ENCODE measurements around the gene ARHGAP33.
A peak's percentile ranks its signal among the peaks of the same experiment; 100 is the strongest.
"Not testable (repeated sequence)": the region's sequence is repeated elsewhere in the genome, so short reads cannot be mapped to it uniquely, and the experiment has no call there.

Gene ARHGAP33

GRCh38 chr19:35753634-35754369 is 21.6 kb upstream of the ARHGAP33 start:
- H3K4me3 ChIP-seq (ENCODE audit: low read length) = no peak overlapping the region
- no peak for DNase-seq (ENCODE audit: low read depth, low spot score)

DNA sequence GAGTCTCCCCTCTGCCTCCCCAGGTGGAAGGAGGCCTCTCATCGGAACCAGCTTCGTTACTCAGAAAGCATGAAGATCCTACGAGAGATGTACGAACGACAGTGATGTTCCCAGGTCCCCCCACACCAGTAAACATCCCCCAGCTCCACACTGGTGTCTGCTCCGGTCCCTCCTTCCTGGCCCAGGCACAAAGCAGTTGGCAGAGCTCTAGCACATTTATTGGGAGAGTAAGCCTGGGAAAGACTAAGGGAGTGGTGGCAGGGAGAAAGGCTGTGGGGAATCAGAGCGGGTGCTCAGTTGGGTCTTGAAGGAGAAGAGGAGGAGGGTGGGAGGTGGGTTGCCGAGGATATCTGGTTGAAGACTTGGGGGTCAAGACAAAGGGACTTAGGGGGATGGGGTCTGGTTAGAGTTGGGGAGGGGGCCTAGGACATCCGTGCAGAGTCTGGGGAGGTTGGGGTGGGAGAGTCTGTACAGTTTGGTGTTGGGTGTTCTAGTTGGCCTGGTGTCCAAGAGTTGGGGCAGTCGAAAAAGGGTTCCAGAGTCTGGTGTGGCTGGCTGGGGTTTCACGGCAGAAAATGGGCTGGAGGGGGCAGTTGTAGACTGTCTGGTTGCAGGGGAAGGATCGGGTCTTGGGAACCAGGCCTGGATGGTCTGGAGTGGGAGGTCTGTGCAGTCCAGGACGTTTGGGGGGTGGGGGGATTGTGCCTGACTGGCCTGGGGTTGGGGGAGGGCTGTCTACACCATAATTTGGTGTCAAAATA is 20.8 kb upstream of the ARHGAP33 start:
- H3K4me3 ChIP-seq (ENCODE audit: low read length) = no peak overlapping the region
- DNase-seq (ENCODE audit: low read depth, low spot score) = no peak

GRCh38 chr19:35755131-35755549 is 20.2 kb upstream of the ARHGAP33 start:
- no peak overlapping the region for H3K4me3 ChIP-seq (ENCODE audit: low read length)
- DNase-seq (ENCODE audit: low read depth, low spot score) = no peak

GRCh38 chr19:35755550-35756376 is 19.6 kb upstream of the ARHGAP33 start:
- no peak overlapping the region for H3K4me3 ChIP-seq (ENCODE audit: low read length)

DNA sequence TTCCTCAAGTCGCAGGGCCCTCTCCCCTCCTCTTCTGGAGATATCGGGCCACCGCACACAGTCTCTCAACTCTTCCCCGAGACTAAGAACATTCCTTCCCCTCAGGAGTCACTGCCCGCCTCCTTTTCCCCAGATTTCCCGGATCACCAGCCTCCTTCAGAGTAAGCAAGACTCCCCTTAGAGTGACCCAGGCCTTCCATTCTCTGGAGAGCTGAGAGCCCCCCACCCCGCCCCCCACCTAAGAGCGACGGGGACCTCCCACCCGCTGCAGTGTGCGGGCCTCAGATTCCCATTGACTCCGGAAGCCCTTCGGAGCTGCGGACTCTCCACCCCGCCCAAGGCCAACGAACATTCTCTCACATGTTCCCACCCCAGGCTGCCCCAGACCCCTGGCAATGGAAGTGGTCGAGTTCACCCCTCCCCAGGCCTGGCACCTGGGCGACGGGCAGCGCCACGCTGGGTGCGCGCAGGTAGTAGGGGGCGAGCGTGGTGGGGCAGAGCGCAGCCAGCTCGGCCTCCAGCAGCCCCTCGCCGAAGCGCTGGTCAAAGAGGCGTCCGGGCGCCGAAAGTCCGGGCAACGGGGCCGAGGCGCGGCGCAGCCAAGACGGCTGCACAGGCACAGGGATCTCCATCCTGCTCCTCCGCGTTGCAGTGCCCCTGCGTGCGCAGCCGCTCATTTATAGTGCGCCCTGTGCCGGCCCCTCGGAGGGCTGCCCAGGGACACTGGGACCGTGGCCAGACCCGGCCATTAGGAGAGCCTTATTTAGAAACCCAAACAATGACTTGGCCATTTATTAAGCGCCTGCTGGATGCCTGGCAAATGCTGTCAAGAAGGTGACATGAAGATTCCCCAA is 18.8 kb upstream of the ARHGAP33 start, which contains the start of gene HSPB6:
TSS of gene HSPB6 (minus strand) at position 653 of the 854 bp plus-strand sequence. CDS start at position 632, 21 bp downstream.
- DNase-seq (ENCODE audit: low read depth, low spot score) = no peak
- H3K4me3 ChIP-seq (ENCODE audit: low read length) = peak within 1 kb of the TSS; percentile 99

More at GRCh38 chr19:35755550-35756376, 19.6 kb upstream of the ARHGAP33 start:
- DNase-seq (ENCODE audit: low read depth, low spot score) = no peak

DNA sequence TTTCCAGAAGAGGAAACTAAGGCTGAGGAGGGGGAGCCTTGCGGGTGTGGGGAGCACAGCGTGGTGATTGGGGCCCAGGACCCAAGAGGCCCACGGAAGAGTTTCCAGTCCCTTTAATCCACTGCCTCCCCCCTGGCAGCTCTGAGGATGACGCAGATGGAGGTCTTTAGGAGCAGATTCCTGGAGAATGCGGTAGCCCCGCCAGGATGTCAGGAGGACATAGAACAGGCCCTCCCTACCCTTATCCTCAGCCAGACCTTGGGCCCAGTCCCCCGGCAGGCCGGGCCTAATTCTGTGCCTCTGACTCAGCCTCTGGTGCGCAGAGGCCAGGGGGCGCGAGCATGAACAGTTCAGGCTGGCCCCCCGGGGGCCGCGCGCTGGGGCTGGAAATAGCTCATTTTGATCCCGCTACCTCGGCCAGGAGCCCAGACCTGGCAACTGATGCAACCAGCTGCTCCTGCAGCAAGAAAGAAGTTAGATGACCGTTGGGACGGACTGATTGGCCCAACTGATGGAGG is 18.1 kb upstream of the ARHGAP33 start:
- peak overlapping the region; percentile 99 for H3K4me3 ChIP-seq (ENCODE audit: low read length)
- no peak for DNase-seq (ENCODE audit: low read depth, low spot score)

GRCh38 chr19:35757749-35758608 is 17.4 kb upstream of the ARHGAP33 start, which contains the start of gene PROSER3:
TSS of gene PROSER3 (plus strand) at chr19:35758176. CDS start at chr19:35758216, 40 bp downstream.
- H3K4me3 ChIP-seq (ENCODE audit: low read length) = peak within 1 kb of the TSS; percentile 99

GRCh38 chr19:35759697-35760096 is 15.7 kb upstream of the ARHGAP33 start:
- no peak overlapping the region for H3K4me3 ChIP-seq (ENCODE audit: low read length)
- DNase-seq (ENCODE audit: low read depth, low spot score) = no peak

More at GRCh38 chr19:35757749-35758608, 17.4 kb upstream of the ARHGAP33 start, which contains the start of gene PROSER3:
- peak; percentile 100 for DNase-seq (ENCODE audit: low read depth, low spot score)

DNA sequence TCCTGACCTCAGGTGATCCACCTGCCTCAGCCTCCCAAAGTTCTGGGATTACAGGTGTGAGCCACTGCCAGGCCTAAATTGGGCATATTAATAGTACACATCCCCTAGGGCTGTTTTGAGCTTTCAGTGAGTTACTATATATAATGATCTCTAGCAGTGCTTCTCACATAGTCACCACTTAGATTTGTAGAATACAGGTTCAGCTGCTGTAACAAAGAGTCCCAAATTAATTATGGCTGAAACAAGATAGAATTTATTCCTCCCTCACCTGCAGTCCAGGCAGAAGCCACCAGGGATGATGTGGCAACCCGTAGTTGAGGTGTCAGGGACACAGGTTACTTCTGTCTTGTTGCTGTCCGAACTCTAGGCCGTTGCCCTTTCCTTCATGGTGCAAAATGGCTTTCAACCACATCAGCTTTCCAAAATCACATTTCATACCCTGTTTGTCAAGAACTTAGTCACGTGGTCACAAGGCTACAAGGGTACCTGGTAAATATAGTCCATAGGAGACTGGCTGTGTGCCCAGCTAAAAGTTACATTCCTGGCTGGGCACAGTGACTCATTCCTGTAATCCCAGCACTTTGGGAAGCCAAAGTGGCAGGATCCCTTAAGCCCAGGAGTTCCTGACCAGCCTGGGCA is 14.5 kb upstream of the ARHGAP33 start:
- DNase-seq (ENCODE audit: low read depth, low spot score) = no peak
- no peak overlapping the region for H3K4me3 ChIP-seq (ENCODE audit: low read length)

DNA sequence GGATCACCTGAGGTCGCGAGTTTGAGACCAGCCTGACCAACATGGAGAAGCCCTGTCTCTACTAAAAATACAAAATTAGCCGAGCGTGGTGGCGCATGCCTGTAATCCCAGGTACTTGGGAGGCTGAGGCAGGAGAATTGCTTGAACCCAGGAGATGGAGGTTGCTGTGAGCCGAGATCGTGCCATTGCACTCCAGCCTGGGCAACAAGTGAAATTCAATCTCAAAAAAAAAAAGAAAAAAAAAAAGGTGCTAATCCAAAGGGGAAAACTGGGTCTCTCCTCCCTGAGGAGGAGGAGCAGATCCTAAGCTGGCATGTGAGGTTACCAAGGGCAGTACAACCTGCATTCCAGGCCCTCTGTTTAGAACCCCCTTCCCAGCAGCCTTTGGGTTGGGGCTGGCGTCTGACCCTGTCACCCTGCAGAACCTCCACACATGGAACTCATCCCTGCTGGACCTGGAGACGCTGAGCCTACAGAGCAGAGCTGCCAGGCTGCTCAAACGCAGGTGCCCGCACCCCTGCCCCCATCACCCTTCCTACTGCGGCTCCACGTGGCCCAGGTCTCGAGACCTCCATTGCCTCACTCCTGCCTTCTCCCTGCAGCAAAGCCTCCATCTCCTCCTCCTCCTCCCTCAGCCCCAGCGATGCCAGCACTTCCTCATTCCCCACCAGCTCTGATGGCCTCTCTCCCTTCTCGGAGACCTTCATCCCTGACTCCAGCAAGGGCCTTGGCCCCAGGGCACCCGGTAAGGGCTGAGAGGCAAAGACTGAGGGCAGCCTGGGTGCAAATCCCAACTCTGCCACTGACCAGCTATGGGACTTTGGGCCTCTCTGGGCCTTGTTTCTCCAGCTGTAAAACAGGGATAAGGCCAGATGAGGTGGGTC is 10.7 kb upstream of the ARHGAP33 start:
- H3K4me3 ChIP-seq (ENCODE audit: low read length) = no peak overlapping the region
- no peak for DNase-seq (ENCODE audit: low read depth, low spot score)

DNA sequence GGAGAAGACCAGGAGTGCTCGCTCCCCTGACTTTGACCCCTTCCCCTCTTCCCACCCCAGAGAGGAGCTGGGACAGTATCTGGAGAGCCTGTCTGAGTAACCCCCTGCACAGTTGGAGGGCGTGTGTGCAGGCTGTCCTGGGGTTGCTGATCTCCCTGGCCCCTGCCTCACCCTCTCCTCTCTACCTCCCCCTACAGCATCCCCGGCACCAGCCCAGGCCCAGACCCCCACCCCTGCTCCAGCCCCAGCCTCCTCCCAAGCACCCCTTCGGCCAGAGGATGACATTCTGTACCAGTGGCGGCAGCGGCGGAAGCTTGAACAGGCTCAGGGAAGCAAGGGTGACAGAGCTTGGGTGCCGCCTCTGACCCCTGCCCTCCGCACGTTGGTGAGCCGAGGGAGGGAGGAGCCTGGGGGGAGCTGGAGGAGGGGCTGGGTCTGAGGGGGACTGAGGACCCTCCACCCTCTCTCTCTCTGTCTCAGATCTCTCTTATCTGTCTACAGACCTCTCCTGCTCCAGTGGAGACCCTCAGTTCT is 8.7 kb upstream of the ARHGAP33 start:
- no peak for DNase-seq (ENCODE audit: low read depth, low spot score)
- H3K4me3 ChIP-seq (ENCODE audit: low read length) = no peak overlapping the region

DNA sequence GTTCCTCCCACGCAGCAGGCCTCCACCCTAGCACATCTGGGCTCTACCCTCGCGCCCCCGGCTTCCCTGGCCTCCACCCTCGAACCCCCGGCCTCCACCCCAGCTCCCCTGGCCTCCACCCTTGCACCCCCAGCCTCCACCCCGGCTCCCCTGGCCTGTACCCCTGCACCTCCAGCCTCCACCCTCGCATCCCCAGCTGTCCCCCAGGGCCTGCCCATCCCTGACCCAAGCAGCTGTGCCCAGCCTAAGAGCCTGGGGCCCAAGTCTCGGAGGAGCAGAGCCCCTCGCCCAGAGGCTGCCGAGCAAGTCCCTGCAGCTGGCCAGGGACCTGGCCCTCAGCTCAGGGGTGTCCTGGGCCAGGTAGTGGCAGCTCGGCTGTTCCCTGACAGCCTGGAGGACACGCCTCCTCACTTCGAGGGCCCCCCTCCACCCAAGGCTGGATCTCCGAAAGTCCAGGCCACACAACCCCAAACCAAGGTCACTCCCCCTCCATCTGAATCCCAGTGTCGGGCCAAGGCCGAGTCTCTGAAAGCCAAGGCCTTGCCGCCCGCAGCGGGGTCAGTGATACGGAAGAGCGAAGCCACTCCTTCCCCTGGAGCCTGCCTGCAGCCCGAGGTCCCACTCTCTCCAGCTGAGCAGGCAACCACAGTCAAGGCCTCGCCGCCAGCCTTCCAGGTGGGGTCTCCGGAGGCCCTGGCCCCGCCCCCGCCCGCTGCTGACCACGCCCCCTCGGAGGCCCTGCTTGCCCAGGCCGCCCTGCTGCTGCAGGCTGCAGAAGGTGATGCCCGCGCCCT is 7.9 kb upstream of the ARHGAP33 start:
- no peak overlapping the region for H3K4me3 ChIP-seq (ENCODE audit: low read length)
- DNase-seq (ENCODE audit: low read depth, low spot score) = no peak

- no peak overlapping the region for H3K4me3 ChIP-seq (ENCODE audit: low read length)
- DNase-seq (ENCODE audit: low read depth, low spot score) = no peak
These were observed 7.3 kb upstream of the ARHGAP33 start for GRCh38 chr19:35768082-35768421.

- not testable (repeated sequence) for DNase-seq (ENCODE audit: low read depth, low spot score); H3K4me3 ChIP-seq (ENCODE audit: low read length)
These were observed 3.0 kb upstream of the ARHGAP33 start for GRCh38 chr19:35772362-35772761.
